IPS-15b (cell line): ENCODE data around the gene NSUN5.
"Not testable (repeated sequence)": the region's sequence is repeated elsewhere in the genome, so short reads cannot be mapped to it uniquely, and the experiment has no call there.

ENCODE experiments used
- H3K27me3 ChIP-seq: one replicate; pipeline ENCODE4 v1.6.1; 2013; ENCODE audit warnings: low read length; ENCODE audit not compliant: control insufficient read depth, insufficient read depth
- H3K36me3 ChIP-seq: one replicate; pipeline ENCODE4 v1.6.1; 2013; ENCODE audit warnings: low read length; ENCODE audit not compliant: control insufficient read depth, insufficient read depth
- H3K4me1 ChIP-seq: one replicate; pipeline ENCODE4 v1.6.1; 2013; ENCODE audit warnings: mild to moderate bottlenecking, low read length; ENCODE audit not compliant: control insufficient read depth, insufficient read depth
- H3K4me3 ChIP-seq: one replicate; pipeline ENCODE4 v1.5.1; 2013; ENCODE audit warnings: low read depth, low read length
- H3K9ac ChIP-seq: one replicate; pipeline ENCODE4 v1.6.1; 2013; ENCODE audit warnings: low read depth, mild to moderate bottlenecking, low read length
- H3K9me3 ChIP-seq: one replicate; pipeline ENCODE4 v1.6.1; 2013; ENCODE audit warnings: mild to moderate bottlenecking, low read length; ENCODE audit not compliant: control insufficient read depth, insufficient read depth

NSUN5 gene

DNA sequence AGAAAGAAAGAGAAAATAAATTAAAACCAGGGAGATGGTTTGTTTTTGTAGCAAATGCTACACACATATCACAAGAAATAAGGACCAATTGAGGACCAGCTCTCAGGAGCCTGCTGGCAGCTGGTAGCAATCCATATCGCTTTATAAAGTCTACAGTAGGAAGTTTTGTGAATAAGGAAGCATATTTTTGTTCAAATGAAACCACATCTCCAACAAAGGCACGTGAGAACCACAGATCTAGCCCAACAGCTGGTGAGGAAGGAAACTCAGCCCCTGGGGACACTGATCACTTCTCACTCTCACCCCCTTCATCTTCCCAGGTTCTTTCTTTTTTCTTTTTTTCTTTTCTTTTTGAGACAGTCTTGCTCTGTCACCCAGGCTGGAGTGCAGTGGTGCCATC lies 46.2 kb downstream of the NSUN5 start:
- not testable (repeated sequence) for H3K9me3 ChIP-seq, H3K4me1 ChIP-seq, H3K27me3 ChIP-seq, H3K4me3 ChIP-seq, H3K36me3 ChIP-seq, H3K9ac ChIP-seq
